ENCODE measurements around the gene SPRR2D. TPM values are rescaled to one million over a fixed set of nuclear protein-coding genes. Genes with fewer than 3 reads are reported as not detected.

SPRR2D gene
- total and polyA plus RNA-seq, 4 donors = 0.09 TPM; not detected in 3

DNA sequence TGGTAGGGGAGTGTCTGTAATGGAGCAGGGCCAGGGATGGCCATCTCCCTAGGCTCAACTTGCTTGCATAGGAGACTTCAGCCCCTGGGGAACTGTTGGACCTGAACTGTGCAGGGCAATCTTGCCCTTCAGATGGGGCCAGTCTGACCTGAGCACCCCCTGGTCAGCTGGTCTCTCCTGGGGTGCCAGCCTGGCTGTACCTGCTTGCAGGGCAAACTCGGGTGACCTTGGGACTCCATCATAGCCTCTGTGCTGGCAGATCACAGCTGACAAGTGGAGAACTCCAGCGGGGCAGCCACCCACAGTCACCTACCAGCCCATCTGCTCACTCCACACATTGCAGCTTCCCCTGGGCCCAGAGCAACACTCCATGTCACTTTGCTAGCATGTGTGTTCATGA lies 8.3 kb upstream of the SPRR2D start:
- 77% methylated on average over 2 of the region's 2 CpGs for WGBS
- DNase-seq (ENCODE audit: low spot score) = no peak

DNA sequence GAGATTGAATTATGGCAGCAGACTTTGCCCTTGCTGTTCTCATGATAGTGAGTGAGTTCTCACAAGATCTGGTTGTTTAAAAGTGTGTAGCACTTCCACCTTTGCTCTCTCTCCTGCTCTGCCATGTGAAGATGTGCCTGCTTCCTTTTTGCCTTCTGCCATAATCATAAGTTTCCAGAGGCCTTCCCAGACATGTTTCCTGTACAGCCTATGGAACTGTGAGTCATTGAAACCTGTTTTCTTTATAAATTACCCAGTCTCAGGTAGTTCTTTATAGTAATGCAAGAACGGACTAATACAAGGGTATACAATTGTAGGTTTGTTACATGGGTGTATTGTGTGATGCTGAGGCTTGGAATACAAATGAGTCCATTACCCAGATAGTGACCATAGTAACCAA lies 5.7 kb downstream of the SPRR2D start:
- Histone ChIP-seq H3K9ac (ENCODE audit: low read depth in 1 of 2, low read length in 2 of 2) (no peak overlapping the region), H3K4me1 (ENCODE audit: control insufficient read depth in 4 of 4, insufficient read depth in 4 of 4, low read length in 3 of 4) (no peaks in the 10 kb centered on the region), H3K27me3 (ENCODE audit: control insufficient read depth in 4 of 4, insufficient read depth in 4 of 4, low read length in 3 of 4) (peaks cover 0 to 5% (median 0%) of the 10 kb centered on the region in 4 donors), H3K27ac (ENCODE audit: low read depth in 1 of 2, low read length in 2 of 2) (no peak overlapping the region), H3K9me3 (ENCODE audit: control insufficient read depth in 4 of 4, low read length in 3 of 4) (no peaks in the 10 kb centered on the region), H3K36me3 (ENCODE audit: control insufficient read depth in 4 of 4, insufficient read depth in 3 of 4, low read depth in 1 of 4, low read length in 3 of 4) (no peaks in the 10 kb centered on the region), H3K4me3 (ENCODE audit: low read depth in 1 of 3, low read length in 3 of 3) (no peak overlapping the region)
- DNase-seq (ENCODE audit: low spot score) = no peak
- TF ChIP-seq SP1 (IDR thresholded peaks at IDR 0.05) = no peak
- TF ChIP-seq, protein P1, sequence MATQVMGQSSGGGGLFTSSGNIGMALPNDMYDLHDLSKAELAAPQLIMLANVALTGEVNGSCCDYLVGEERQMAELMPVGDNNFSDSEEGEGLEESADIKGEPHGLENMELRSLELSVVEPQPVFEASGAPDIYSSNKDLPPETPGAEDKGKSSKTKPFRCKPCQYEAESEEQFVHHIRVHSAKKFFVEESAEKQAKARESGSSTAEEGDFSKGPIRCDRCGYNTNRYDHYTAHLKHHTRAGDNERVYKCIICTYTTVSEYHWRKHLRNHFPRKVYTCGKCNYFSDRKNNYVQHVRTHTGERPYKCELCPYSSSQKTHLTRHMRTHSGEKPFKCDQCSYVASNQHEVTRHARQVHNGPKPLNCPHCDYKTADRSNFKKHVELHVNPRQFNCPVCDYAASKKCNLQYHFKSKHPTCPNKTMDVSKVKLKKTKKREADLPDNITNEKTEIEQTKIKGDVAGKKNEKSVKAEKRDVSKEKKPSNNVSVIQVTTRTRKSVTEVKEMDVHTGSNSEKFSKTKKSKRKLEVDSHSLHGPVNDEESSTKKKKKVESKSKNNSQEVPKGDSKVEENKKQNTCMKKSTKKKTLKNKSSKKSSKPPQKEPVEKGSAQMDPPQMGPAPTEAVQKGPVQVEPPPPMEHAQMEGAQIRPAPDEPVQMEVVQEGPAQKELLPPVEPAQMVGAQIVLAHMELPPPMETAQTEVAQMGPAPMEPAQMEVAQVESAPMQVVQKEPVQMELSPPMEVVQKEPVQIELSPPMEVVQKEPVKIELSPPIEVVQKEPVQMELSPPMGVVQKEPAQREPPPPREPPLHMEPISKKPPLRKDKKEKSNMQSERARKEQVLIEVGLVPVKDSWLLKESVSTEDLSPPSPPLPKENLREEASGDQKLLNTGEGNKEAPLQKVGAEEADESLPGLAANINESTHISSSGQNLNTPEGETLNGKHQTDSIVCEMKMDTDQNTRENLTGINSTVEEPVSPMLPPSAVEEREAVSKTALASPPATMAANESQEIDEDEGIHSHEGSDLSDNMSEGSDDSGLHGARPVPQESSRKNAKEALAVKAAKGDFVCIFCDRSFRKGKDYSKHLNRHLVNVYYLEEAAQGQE (IDR thresholded peaks at IDR 0.05) = no peak
- no peak for TF ChIP-seq JUND (IDR thresholded peaks at IDR 0.05)
- TF ChIP-seq RAD21 (IDR thresholded peaks at IDR 0.05) = no peak
- TF ChIP-seq, protein P2, sequence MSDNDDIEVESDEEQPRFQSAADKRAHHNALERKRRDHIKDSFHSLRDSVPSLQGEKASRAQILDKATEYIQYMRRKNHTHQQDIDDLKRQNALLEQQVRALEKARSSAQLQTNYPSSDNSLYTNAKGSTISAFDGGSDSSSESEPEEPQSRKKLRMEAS (IDR thresholded peaks at IDR 0.05) = no peak
- TF ChIP-seq TAF1 (conservative IDR thresholded peaks at IDR 0.05) = no peak
- TF ChIP-seq YY1 (IDR thresholded peaks at IDR 0.05) = no peak
- no peak for TF ChIP-seq FOXA1 (IDR thresholded peaks at IDR 0.05)
- TF ChIP-seq, protein P3, sequence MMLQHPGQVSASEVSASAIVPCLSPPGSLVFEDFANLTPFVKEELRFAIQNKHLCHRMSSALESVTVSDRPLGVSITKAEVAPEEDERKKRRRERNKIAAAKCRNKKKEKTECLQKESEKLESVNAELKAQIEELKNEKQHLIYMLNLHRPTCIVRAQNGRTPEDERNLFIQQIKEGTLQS (IDR thresholded peaks at IDR 0.05) = no peak
- no peak for TF ChIP-seq GABPA (IDR thresholded peaks at IDR 0.05 in 1 of 2, conservative IDR thresholded peaks at IDR 0.05 in 1 of 2)
- TF ChIP-seq EGR1 (IDR thresholded peaks at IDR 0.05; ENCODE audit: low read depth in 2 of 2) = no peak
- no peak for TF ChIP-seq FOXA2 (IDR thresholded peaks at IDR 0.05)
- TF ChIP-seq, protein P4, sequence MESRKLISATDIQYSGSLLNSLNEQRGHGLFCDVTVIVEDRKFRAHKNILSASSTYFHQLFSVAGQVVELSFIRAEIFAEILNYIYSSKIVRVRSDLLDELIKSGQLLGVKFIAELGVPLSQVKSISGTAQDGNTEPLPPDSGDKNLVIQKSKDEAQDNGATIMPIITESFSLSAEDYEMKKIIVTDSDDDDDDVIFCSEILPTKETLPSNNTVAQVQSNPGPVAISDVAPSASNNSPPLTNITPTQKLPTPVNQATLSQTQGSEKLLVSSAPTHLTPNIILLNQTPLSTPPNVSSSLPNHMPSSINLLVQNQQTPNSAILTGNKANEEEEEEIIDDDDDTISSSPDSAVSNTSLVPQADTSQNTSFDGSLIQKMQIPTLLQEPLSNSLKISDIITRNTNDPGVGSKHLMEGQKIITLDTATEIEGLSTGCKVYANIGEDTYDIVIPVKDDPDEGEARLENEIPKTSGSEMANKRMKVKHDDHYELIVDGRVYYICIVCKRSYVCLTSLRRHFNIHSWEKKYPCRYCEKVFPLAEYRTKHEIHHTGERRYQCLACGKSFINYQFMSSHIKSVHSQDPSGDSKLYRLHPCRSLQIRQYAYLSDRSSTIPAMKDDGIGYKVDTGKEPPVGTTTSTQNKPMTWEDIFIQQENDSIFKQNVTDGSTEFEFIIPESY (IDR thresholded peaks at IDR 0.05) = no peak
- no peak for TF ChIP-seq NR2F2 (IDR thresholded peaks at IDR 0.05)
- no peak for TF ChIP-seq RXRA (IDR thresholded peaks at IDR 0.05)
- TF ChIP-seq HNF4G (IDR thresholded peaks at IDR 0.05) = no peak
- TF ChIP-seq HNF4A (conservative IDR thresholded peaks at IDR 0.05) = no peak
- TF ChIP-seq, protein P5, sequence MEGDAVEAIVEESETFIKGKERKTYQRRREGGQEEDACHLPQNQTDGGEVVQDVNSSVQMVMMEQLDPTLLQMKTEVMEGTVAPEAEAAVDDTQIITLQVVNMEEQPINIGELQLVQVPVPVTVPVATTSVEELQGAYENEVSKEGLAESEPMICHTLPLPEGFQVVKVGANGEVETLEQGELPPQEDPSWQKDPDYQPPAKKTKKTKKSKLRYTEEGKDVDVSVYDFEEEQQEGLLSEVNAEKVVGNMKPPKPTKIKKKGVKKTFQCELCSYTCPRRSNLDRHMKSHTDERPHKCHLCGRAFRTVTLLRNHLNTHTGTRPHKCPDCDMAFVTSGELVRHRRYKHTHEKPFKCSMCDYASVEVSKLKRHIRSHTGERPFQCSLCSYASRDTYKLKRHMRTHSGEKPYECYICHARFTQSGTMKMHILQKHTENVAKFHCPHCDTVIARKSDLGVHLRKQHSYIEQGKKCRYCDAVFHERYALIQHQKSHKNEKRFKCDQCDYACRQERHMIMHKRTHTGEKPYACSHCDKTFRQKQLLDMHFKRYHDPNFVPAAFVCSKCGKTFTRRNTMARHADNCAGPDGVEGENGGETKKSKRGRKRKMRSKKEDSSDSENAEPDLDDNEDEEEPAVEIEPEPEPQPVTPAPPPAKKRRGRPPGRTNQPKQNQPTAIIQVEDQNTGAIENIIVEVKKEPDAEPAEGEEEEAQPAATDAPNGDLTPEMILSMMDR (IDR thresholded peaks at IDR 0.05; ENCODE audit: low read depth, low read length, missing input control) = no peak
- WGBS = 72% methylated on average over 1 of the region's 1 CpG

More for the DNA sequence above, 8.3 kb upstream of the SPRR2D start:
- H3K36me3 ChIP-seq (ENCODE audit: control insufficient read depth in 4 of 4, insufficient read depth in 3 of 4, low read depth in 1 of 4, low read length in 3 of 4) = no peaks in the 10 kb centered on the region
- H3K4me3 ChIP-seq (ENCODE audit: low read depth in 1 of 3, low read length in 3 of 3) = no peak overlapping the region
- H3K27ac ChIP-seq (ENCODE audit: low read depth in 1 of 2, low read length in 2 of 2) = no peak overlapping the region
- H3K4me1 ChIP-seq (ENCODE audit: control insufficient read depth in 4 of 4, insufficient read depth in 4 of 4, low read length in 3 of 4) = no peaks in the 10 kb centered on the region
- H3K9me3 ChIP-seq (ENCODE audit: control insufficient read depth in 4 of 4, low read length in 3 of 4) = peaks cover 0 to 2% (median 0%) of the 10 kb centered on the region in 4 donors
- no peak overlapping the region for H3K9ac ChIP-seq (ENCODE audit: low read depth in 1 of 2, low read length in 2 of 2)
- peaks cover 0 to 4% (median 1%) of the 10 kb centered on the region in 4 donors for H3K27me3 ChIP-seq (ENCODE audit: control insufficient read depth in 4 of 4, insufficient read depth in 4 of 4, low read length in 3 of 4)
- TF ChIP-seq SP1 (IDR thresholded peaks at IDR 0.05) (no peak), YY1 (IDR thresholded peaks at IDR 0.05) (no peak), EGR1 (IDR thresholded peaks at IDR 0.05; ENCODE audit: low read depth in 2 of 2) (no peak)
- TF ChIP-seq, protein P4 (IDR thresholded peaks at IDR 0.05) = no peak

Measured in liver (tissue), 9 donors.